Measurements from ENCODE around the gene INPP5J. TPM values are rescaled to one million over a fixed set of nuclear protein-coding genes. Genes with fewer than 3 reads are reported as not detected.
"Not testable (repeated sequence)": the region's sequence is repeated elsewhere in the genome, so short reads cannot be mapped to it uniquely, and the experiment has no call there.

The INPP5J gene
- total RNA-seq, 2 donors from 2014 or later, result 13.3 to 26.4 TPM

- ATAC-seq (no peak), DNase-seq (no peak)
- intact Hi-C loops (cut with DNase I), result no loop called here
Observed at GRCh38 chr22:31097941-31098631, 24.7 kb upstream of the INPP5J start.

GRCh38 chr22:31098632-31099110, 24.1 kb upstream of the INPP5J start:
- intact Hi-C loops (cut with DNase I), result no loop called here

GRCh38 chr22:31099386-31099785, 23.4 kb upstream of the INPP5J start:
- intact Hi-C loops (cut with DNase I), result no loop called here
- no peak for DNase-seq
- ATAC-seq, result no peak

More at GRCh38 chr22:31098632-31099110, 24.1 kb upstream of the INPP5J start:
- DNase-seq, result peak; percentile 68
- peak in 1 of 2 donors; percentile 10 for ATAC-seq

DNA sequence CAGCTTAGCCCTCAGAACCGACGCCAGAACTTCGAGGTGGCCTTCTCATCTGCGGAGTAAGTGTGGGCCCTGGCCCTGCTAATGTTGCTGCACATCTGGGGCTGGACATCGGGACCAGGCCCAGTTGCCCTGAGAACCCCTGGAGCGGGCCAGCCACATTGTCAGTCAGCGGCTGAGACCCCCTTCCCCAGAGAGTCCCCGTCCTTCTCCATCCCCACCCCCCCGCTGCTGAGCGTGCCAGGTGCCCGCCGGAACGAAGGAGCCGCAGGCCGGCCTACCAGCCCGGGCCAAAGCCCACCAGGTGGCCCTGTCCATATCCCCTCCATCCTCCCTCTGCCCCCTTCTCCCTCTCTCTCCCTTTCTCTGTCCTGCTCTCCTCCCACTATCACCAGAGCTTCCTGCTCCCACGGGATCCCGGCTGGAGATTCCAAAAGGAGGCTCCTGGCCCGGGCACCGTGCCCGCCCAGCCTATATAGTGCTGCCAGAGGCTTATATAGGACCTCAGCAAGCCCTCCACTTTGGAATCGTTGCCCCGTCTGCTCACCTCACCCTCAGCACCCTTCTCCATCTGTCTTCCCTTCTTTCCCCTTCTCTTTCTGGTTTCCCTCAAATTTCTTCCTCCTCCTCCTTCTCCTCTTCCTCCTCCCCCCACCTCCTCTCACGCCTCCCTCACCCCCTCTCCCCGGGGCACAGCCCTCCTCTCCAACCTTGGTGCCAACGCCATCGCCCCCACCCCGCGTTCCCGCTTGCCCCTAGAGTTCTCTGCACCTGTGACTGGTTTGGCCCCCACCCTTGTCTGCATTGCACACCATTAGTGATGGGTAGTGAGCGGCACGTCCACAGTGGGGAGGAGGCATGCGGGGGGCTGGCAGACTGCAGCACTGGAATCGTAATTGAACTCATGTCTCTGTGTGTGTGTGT, 22.7 kb upstream of the INPP5J start:
- intact Hi-C loops (cut with DNase I), result no loop called here

DNA sequence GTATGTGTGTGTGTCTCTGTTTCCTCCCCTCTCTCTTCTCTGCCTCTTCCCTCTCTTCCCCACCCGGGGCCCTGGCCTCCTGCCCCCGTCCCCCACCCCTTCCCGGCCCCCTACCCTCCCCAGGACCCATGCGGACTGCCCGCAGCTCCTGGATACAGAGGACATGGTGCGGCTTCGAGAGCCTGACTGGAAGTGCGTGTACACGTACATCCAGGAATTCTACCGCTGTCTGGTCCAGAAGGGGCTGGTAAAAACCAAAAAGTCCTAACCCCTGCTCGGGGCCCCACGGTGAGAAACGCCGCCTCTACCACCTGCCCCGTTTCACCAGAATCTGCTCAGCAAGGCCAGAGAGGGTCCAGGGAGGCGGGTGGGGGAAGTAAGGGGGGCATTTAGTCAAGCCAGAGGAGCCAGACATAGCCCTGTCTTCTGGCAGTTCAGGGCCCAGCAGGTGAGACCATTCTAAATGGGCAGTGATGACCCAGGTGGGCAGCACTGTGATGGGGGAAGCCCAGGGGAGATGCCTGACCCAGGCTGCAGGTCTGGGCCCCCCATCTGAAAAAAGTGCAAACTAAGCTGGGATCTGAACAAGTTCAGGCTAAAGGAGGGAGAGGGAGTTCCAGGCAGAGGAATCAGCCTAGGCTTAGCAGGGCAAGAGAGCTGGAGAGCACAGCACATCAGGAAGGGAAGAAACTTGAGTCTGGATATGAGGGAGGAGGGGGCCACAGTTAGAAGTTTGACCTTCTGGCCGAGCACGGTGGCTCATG, 21.8 kb upstream of the INPP5J start:
- intact Hi-C loops (cut with DNase I), result no loop called here
- DNase-seq (no peak), ATAC-seq (no peak)

More for the DNA sequence above, 22.7 kb upstream of the INPP5J start:
- no peak for DNase-seq
- ATAC-seq, result no peak

- ATAC-seq, result peak; percentile 29 to 48
- DNase-seq, result peak; percentile 79
- intact Hi-C loops (cut with DNase I), result no loop called here
Observed at GRCh38 chr22:31102441-31103081, 20.2 kb upstream of the INPP5J start.

DNA sequence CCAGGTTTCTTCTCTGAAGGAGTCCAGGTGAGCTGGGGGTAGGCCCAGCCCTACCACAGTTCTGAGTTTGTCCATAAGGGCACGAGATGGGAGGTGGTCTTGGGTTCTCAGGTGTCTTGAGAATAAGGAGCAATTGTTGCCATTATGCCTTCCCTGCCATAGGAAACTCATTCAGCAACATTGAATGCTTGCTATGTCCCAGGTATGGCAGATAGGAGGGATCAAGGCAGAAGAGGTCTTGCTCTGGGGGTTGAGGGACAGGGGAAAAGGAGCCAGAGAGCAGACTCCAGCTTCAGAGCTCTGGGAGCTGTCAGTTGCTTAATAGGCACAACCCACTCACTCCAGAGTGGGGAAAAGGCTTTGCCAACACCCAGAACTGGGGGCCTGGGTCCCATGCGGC, 19.7 kb upstream of the INPP5J start:
- ATAC-seq (no peak), DNase-seq (no peak)
- intact Hi-C loops (cut with DNase I), result no loop called here

- intact Hi-C loops (cut with DNase I), result no loop called here
- ATAC-seq, result no peak
- DNase-seq, result no peak
Observed at GRCh38 chr22:31103899-31104694, 18.7 kb upstream of the INPP5J start.

GRCh38 chr22:31104869-31105268, 17.9 kb upstream of the INPP5J start:
- intact Hi-C loops (cut with DNase I), result loop anchor here in 1 of 2 donors (5.0 kb wide), 1 partner anchor 42 kb away; no protein-coding TSS in a partner anchor
- ATAC-seq, result no peak
- no peak for DNase-seq

GRCh38 chr22:31105282-31105929, 17.4 kb upstream of the INPP5J start:
- ATAC-seq, result no peak
- no peak for DNase-seq
- intact Hi-C loops (cut with DNase I), result loop anchor here in 1 of 2 donors (5.0 kb wide), 1 partner anchor 42 kb away; no protein-coding TSS in a partner anchor

GRCh38 chr22:31106001-31106571, 16.7 kb upstream of the INPP5J start:
- intact Hi-C loops (cut with DNase I), result loop anchor here in 1 of 2 donors (5.0 kb wide), 1 partner anchor 41 kb away; no protein-coding TSS in a partner anchor
- DNase-seq, result no peak
- no peak for ATAC-seq

DNA sequence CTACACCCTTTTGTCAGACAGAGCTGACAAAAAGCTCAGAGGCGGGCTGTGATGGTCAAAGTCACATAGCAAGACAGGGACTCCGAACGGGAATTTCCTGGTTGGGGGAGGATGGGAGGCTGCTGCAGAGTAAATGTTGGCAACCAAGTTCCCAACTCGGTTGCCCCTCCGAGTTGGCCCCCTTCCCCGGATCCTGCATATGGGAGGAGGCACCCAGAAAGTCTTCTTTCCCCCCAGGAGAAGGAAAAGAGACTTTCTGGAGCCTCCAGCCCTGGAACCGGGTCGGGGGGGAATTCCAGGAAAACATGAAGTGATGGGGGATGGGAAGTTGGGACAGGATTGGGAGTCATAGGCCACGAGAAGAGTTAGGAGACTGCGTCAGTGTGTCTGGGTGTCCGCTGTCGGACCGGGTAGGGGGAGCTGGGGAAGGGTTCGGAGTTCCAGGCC, 16.0 kb upstream of the INPP5J start:
- peak; percentile 16 to 28 for ATAC-seq
- intact Hi-C loops (cut with DNase I), result loop anchor here (1.0 to 5.0 kb wide), 2 partner anchors 41 to 42 kb away; no protein-coding TSS in a partner anchor
- DNase-seq, result no peak

GRCh38 chr22:31107178-31107893, 15.4 kb upstream of the INPP5J start, which contains the start of gene SELENOM:
Gene SELENOM, minus strand, starts transcription at chr22:31107568. Its CDS starts 63 bp downstream, at chr22:31107505.
- ATAC-seq (peak; percentile 94 to 95), DNase-seq (peak; percentile 97)
- intact Hi-C loops (cut with DNase I), result loop anchor here (1.0 to 5.0 kb wide), 2 partner anchors 40 to 41 kb away; no protein-coding TSS in a partner anchor

- intact Hi-C loops (cut with DNase I), result loop anchor here (1.0 to 5.0 kb wide), 2 partner anchors 39 to 40 kb away; no protein-coding TSS in a partner anchor
- ATAC-seq (peak; percentile 0 to 13), DNase-seq (no peak)
Observed at GRCh38 chr22:31107894-31108218, 14.9 kb upstream of the INPP5J start.

- intact Hi-C loops (cut with DNase I); DNase-seq; ATAC-seq: not testable (repeated sequence)
Observed at GRCh38 chr22:31112547-31113091, 10.1 kb upstream of the INPP5J start.
